ENCODE data around the gene EPHA1.

DNA sequence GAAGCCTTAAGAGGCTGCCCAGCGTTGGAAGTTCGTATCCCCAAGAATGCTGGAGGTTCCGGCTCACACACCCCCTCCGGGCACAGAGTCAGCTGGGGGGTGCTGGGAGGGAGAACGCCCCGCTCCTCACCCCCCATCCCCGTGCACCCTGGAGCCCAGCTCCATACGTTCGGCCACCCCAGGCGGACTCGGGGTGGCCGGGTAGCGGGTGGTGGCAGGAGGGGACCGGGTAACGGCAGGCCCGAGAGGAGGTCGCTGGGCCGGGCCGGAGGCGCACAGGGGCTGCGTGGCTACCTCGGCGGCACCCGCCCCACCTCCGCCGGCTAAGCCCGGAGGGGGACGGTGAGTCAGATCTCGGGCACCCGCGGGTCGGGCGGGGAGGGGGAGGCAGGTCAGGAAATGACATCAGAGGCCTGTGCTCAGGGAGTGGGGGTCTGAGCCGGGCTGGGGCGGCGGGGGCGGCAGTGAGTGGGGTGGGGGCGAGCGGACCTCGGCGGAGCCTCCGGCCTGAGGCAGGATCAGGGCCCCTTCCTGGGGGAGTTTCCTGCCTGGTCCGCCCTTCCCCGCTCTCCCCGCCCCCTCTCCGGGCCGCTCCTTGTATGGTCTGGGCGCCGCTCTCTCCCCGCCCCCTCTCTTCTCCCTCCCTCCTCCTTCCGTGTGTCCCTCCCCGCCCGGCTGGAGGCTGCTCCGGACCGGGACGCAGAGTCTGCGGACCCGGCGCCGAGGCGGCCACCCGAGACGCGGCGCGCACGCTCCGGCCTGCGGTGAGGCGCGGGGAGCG is 27.8 kb downstream of the EPHA1 start, which contains the start of gene ZYX:
- TF ChIP-seq CTCF (IDR thresholded peaks at IDR 0.05) (no peak), TCF7L2 (IDR thresholded peaks at IDR 0.05; ENCODE audit: low read depth, low read length) (no peak), REST (IDR thresholded peaks at IDR 0.05; ENCODE audit: insufficient read depth in 1 of 2, low read depth in 2 of 2, low read length in 1 of 2) (no peak)

All from Panc1 (cell line).